ENCODE measurements around the gene DISP3.
"Not testable (repeated sequence)": the region's sequence is repeated elsewhere in the genome, so short reads cannot be mapped to it uniquely, and the experiment has no call there.

The DISP3 gene

DNA sequence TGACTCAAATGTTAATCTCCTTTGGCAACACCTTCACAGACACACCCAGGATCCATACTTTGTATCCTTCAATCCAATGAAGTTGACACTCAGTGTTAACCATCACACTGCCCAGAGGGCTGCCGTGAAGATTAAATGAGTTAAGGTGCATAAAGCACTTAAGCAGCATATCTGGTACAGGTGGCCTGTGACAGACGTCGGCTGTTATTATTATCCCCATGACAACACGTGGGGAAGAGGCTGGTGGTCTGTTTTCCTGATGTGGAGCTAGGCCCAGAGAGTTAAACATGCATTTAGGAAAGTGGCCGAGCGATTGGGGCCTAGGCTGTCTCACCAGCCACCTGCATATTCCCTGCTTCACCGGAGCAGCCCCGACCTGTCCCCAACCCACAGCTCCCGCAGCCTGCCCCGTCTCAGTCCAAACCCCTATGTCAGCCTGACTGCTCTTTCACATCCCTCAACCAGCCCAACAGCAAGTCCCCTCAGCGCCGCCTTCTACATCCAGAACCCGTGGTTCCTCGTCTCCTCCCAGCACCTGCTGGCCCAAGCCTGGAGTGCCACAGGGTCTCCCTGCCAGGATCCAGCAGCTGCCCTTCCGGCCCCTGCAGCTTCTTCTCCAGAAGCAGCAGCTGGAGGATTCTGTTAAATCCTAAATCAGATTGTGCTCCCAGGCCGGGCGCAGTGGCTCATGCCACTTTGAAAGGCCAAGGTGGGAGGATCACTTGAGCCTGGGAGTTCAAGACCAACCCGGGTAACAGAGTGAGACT, 97.3 kb downstream of the DISP3 start:
- DNase-seq (ENCODE audit: low read depth in 3 of 3): no peak

DNA sequence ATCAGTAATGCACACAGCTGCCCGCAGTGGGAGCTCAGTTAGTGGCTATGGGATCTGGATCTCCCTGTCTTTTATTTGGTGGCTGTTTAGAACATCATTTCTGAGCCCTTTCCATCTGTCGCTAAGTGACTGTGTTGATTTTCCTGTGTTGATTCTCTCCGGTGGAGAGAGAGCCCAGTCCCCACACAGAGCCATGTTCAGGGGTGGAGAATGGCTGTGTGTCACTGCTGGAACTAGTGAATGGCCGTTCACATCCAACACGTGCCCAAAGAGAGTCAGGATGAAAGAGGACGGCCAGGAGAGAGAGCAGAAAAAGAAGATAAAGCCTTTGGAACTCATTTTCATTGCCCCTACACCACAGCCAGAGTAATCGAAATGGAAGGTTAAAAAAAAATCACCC, 99.0 kb downstream of the DISP3 start:
- no peak for DNase-seq (ENCODE audit: low read depth in 3 of 3)

DNA sequence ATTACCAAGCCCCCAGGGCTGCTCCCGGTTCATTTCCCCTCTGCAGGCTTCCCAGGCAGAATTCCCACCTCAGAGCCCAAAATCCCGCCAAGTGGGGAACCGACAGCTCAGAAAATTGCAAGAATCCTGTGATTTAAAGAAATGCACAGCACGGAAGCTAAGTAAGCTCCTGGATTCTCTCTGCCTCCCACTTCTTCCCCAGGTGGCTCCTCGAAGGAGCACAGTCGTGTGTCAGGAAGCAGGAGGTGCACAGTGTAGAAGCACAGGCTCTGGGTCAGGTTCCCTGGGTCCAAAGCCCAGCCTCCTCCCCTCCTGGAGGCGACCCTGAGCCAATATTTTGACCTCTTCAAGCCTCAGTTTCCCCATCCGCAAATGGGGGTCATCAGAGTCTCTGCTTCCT, 100.6 kb downstream of the DISP3 start:
- no peak for DNase-seq (ENCODE audit: low read depth in 3 of 3)

DNA sequence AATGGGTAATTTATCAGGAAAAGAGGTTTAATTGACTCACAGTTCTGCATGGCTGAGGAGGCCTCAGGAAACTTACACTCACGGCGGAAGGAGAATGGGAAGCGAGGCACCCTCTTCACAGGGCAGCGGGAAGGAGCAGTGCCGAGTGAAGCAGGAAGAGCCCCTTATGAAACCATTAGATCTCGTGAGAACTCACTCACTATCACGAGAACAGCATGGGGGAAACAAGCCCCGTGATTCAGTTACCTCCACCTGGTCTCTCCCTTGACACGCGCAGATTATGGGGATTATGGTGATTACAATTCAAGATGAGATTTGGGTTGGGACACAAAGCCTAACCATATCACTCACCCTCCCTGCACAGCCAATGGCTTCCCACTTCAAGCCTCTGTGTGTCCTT, 101.1 kb downstream of the DISP3 start:
- DNase-seq (ENCODE audit: low read depth in 3 of 3): not testable (repeated sequence)

DNA sequence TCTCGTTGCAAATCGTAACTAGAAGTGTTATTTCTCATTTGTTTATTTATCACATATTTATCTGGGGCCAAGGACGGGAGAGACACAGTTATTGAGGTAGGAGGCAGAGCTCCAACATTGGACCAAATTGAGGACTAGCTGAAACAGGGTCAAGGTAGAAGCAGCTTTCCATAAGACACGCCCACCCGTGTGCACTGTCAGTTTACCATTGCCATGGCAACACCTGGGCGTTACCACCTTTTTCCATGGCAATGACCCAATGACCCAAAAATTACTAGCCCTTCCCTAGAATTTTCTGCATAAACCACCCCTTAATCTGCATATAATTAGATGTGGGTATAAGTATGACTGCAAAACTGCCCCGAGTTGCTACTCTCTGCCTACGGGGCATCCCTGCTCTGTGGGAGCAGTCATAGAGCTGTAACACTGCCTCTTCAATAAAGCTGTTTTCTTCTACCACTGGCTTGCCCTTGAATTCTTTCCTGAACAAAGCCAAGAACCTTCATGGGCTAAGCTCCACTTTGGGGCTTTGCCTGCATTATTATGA, 102.6 kb downstream of the DISP3 start:
- no peak for DNase-seq (ENCODE audit: low read depth in 3 of 3)

DNA sequence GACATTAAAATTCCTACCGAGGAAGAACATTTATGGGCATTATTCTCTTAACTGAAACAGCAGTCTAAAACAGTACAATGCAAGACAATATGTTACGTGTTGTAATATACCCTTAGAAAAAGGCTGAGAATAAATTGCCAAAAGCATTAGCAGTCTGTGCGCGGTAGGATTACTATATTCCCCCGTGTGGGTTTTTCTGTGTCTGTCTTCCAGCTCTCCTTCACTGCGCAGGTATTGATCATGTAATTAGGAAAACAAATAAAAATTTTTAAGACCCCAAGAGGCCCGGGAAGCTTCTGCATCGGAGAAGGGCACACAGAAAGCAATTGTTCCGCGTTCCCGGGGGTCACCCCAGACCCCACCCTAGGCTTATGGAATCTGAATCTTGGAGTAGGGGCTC, 106.4 kb downstream of the DISP3 start:
- DNase-seq (ENCODE audit: low read depth in 3 of 3): no peak

Measured in stimulated activated CD4-positive, alpha-beta T cell treated with anti-CD3 and anti-CD28 coated beads, TNF-alpha, amount 100 ng/mL, for 24 hours (primary cell).